B cell (primary cell): ENCODE measurements around the gene TENM3. TPM values are rescaled to one million over a fixed set of nuclear protein-coding genes. Genes with fewer than 3 reads are reported as not detected.

Source experiments
- ATAC-seq: fragments of 200-7000 bp; cut with Tn5 transposase; one replicate; pipeline ENCODE4 v1.10.0; 2021; ENCODE audit warnings: low read depth, mild to moderate bottlenecking, moderate number of reproducible peaks, moderate library complexity
- CTCF ChIA-PET: fragments of 350-600 bp; sonication (Branson Sonifier 250); formaldehyde crosslinking; loops from one replicate; lab custom pipeline; 2021; ENCODE audit warnings: antibody characterized with exemption, inconsistent platforms; lab: Charles Lee
- POLR2A ChIA-PET: fragments of 350-600 bp; sonication (Branson Sonifier 250); formaldehyde crosslinking; loops from one replicate; lab custom pipeline; 2021; ENCODE audit warnings: antibody characterized with exemption; lab: Charles Lee
- DNase-seq: peaks from one replicate; pipeline ENCODE4 v3.0.0; 2013
- H2AFZ ChIP-seq: 2 replicates; pipeline ENCODE4 v1.6.1; 2012; ENCODE audit warnings: mild to moderate bottlenecking, low read depth, low read length; ENCODE audit not compliant: insufficient read depth, poor library complexity, severe bottlenecking
- H3K27ac ChIP-seq, 2 donors: 1 replicate in 1 of 2; 2 replicates in 1 of 2; pipeline ENCODE4 v1.5.1; 2012 to 2013; ENCODE audit warnings: low read length in 2 of 2, mild to moderate bottlenecking in 2 of 2, moderate library complexity in 1 of 2
- H3K27me3 ChIP-seq, 4 experiments: fragments of 200-600 bp in 1 of 4; sonication (generic) in 1 of 4; replicated peaks in 1 of 4; 1 replicate in 2 of 4; 2 replicates in 2 of 4; pipeline versions ENCODE4 v1.6.1 to v1.7.0; 2013 to 2016; ENCODE audit warnings: low read length in 3 of 4, mild to moderate bottlenecking in 2 of 4, mixed read lengths in 1 of 4, moderate library complexity in 1 of 4; ENCODE audit not compliant: insufficient read depth in 4 of 4, control insufficient read depth in 3 of 4; ENCODE audit errors: control extremely low read depth in 1 of 4
- H3K36me3 ChIP-seq, 2 experiments: replicated peaks in 1 of 2; 1 replicate in 1 of 2; 2 replicates in 1 of 2; pipeline versions ENCODE4 v1.6.1 to v1.7.1; 2013; ENCODE audit warnings: low read length in 1 of 2; ENCODE audit not compliant: insufficient read depth in 2 of 2, control insufficient read depth in 1 of 2; ENCODE audit errors: control extremely low read depth in 1 of 2, extremely low read depth in 1 of 2
- H3K4me1 ChIP-seq, 2 donors: fragments of 200-600 bp in 1 of 2; sonication (generic) in 1 of 2; 1 replicate in 1 of 2; 2 replicates in 1 of 2; pipeline versions ENCODE4 v1.5.1 to v1.6.1; 2013 to 2017; ENCODE audit warnings: low read length in 2 of 2; ENCODE audit not compliant: control insufficient read depth in 2 of 2, insufficient read depth in 2 of 2
- H3K4me2 ChIP-seq: replicated peaks from 2 replicates; pipeline ENCODE3; 2012; ENCODE audit warnings: mild to moderate bottlenecking, low read depth, low read length; ENCODE audit not compliant: poor library complexity, severe bottlenecking
- H3K4me3 ChIP-seq, 5 experiments: fragments of 200-600 bp in 1 of 5; sonication (generic) in 1 of 5; 1 replicate in 3 of 5; 2 replicates in 2 of 5; pipeline versions ENCODE4 v1.5.1 to v1.7.0; 2011 to 2016; ENCODE audit warnings: low read length in 4 of 5, mild to moderate bottlenecking in 4 of 5, low read depth in 2 of 5, control low read depth in 1 of 5, moderate library complexity in 1 of 5; ENCODE audit not compliant: insufficient read depth in 1 of 5; ENCODE audit errors: control extremely low read depth in 1 of 5, extremely low read depth in 1 of 5
- H3K79me2 ChIP-seq: fragments of 200-600 bp; sonication (generic); one replicate; pipeline ENCODE4 v1.6.0; 2016; ENCODE audit warnings: low read length; ENCODE audit not compliant: control insufficient read depth, insufficient read depth
- H3K9ac ChIP-seq: fragments of 200-600 bp; sonication (generic); 2 replicates; pipeline ENCODE4 v1.6.1; 2017; ENCODE audit warnings: mild to moderate bottlenecking, low read length, moderate library complexity
- H3K9me3 ChIP-seq, 3 donors: one replicate each; pipeline versions ENCODE4 v1.6.1 to v1.7.1; 2013; ENCODE audit warnings: low read length in 2 of 3; ENCODE audit not compliant: control insufficient read depth in 2 of 3, insufficient read depth in 1 of 3; ENCODE audit errors: control extremely low read depth in 1 of 3
- H4K20me1 ChIP-seq: 2 replicates; pipeline ENCODE4 v1.6.0; 2012; ENCODE audit warnings: mild to moderate bottlenecking, low read length; ENCODE audit not compliant: insufficient read depth, control insufficient read depth, poor library complexity, severe bottlenecking
- H3K27ac Mint-ChIP-seq: one replicate; pipeline ENCODE4 v1.8.0; 2021; ENCODE audit warnings: mixed read lengths
- H3K27me3 Mint-ChIP-seq: one replicate; pipeline ENCODE4 v1.8.0; 2021; ENCODE audit warnings: mixed read lengths
- H3K4me1 Mint-ChIP-seq: one replicate; pipeline ENCODE4 v1.8.0; 2021; ENCODE audit warnings: mixed read lengths
- H3K4me3 Mint-ChIP-seq: one replicate; pipeline ENCODE4 v1.8.0; 2021; ENCODE audit warnings: mixed read lengths
- H3K9me3 Mint-ChIP-seq: one replicate; pipeline ENCODE4 v1.8.0; 2022; ENCODE audit warnings: mixed read lengths; ENCODE audit not compliant: insufficient read depth
- CTCF ChIP-seq: fragments of 200-600 bp; IDR thresholded peaks from one replicate; pipeline ENCODE4 v1.8.0; 2022; ENCODE audit warnings: antibody characterized with exemption, mild to moderate bottlenecking
- EZH2 ChIP-seq: IDR thresholded peaks from 2 replicates; pipeline ENCODE4 v1.6.1; 2012; ENCODE audit warnings: borderline replicate concordance, low read depth, mild to moderate bottlenecking, moderate library complexity, low read length; ENCODE audit not compliant: insufficient read depth, poor library complexity, severe bottlenecking
- WGBS: methylation state at CpG from one replicate; pipeline ENCODE4 v1.1.5; 2013; ENCODE audit warnings: missing lambda C conversion rate; ENCODE audit not compliant: insufficient coverage; 5-methylcytosine and 5-hydroxymethylcytosine counted together
- intact Hi-C: fragments of 100-400 bp; cut with micrococcal nuclease; formaldehyde crosslinking; loops from one replicate; pipeline ENCODE4 v1.10.0; 2022
- polyA plus RNA-seq: library from polyadenylated mRNA; depleted of rRNA; stranded (reverse); fragments of >200 nt; gene quantifications from 2 replicates; pipeline ENCODE4 v1.2.3, GENCODE V29; 2012
- total RNA-seq, 2 donors: library from RNA; stranded (reverse); fragments of 120-200 nt in 1 of 2; gene quantifications; 1 replicate in 1 of 2; 2 replicates in 1 of 2; pipeline versions ENCODE4 v1.2.3 to v1.2.4, GENCODE V29; 2013 to 2022

Gene TENM3
- total and polyA plus RNA-seq, 2 donors (not counting 1 experiment from before 2014, with no cell fraction given) = not detected

- H3K9ac ChIP-seq = no peak overlapping the region
- no peaks in the 10 kb centered on the region for H3K4me1 Mint-ChIP-seq
- H3K27me3 Mint-ChIP-seq = no peaks in the 10 kb centered on the region
- H3K4me3 ChIP-seq = no peak overlapping the region
- no peak overlapping the region for H3K27ac ChIP-seq
- no peaks in the 10 kb centered on the region for H3K4me1 ChIP-seq
- intact Hi-C loops = no loop called here
- H3K4me2 ChIP-seq = no peak overlapping the region
- POLR2A ChIA-PET = no interaction called here
- no peaks in the 10 kb centered on the region for H3K9me3 Mint-ChIP-seq
- no peaks in the 10 kb centered on the region for H3K79me2 ChIP-seq
- H3K36me3 ChIP-seq = no peaks in the 10 kb centered on the region
- no peaks in the 10 kb centered on the region for H3K9me3 ChIP-seq
- no peak overlapping the region for H3K4me3 Mint-ChIP-seq
- 85% methylated on average over 4 of the region's 6 CpGs for WGBS
- TF ChIP-seq CTCF (no peak), EZH2 (no peak)
- no peak for DNase-seq
- CTCF ChIA-PET = no interaction called here
- ATAC-seq = no peak
- no peaks in the 10 kb centered on the region for H4K20me1 ChIP-seq
- H3K27ac Mint-ChIP-seq = no peak overlapping the region
- no peaks in the 10 kb centered on the region for H3K27me3 ChIP-seq
- no peak overlapping the region for H2AFZ ChIP-seq
Observed at GRCh38 chr4:182513587-182514291, 270.5 kb downstream of the TENM3 start.

GRCh38 chr4:182518421-182518820 is 275.2 kb downstream of the TENM3 start:
- no peak overlapping the region for H3K27ac ChIP-seq
- intact Hi-C loops = no loop called here
- ATAC-seq (no peak), DNase-seq (no peak)
- H2AFZ ChIP-seq = no peak overlapping the region
- H3K9me3 ChIP-seq = no peaks in the 10 kb centered on the region
- no peaks in the 10 kb centered on the region for H3K4me1 Mint-ChIP-seq
- POLR2A ChIA-PET = no interaction called here
- no peaks in the 10 kb centered on the region for H3K36me3 ChIP-seq
- no peaks in the 10 kb centered on the region for H3K27me3 ChIP-seq
- H3K4me1 ChIP-seq = no peaks in the 10 kb centered on the region
- TF ChIP-seq EZH2 (no peak), CTCF (no peak)
- CTCF ChIA-PET = no interaction called here
- no peak overlapping the region for H3K4me2 ChIP-seq
- no peak overlapping the region for H3K9ac ChIP-seq
- H3K4me3 ChIP-seq = no peak overlapping the region
- H3K9me3 Mint-ChIP-seq = no peaks in the 10 kb centered on the region
- H3K27me3 Mint-ChIP-seq = no peaks in the 10 kb centered on the region
- 13% methylated on average over 1 of the region's 1 CpG for WGBS
- no peaks in the 10 kb centered on the region for H4K20me1 ChIP-seq
- no peaks in the 10 kb centered on the region for H3K79me2 ChIP-seq
- H3K27ac Mint-ChIP-seq = no peak overlapping the region
- no peak overlapping the region for H3K4me3 Mint-ChIP-seq
